K562 (cell line): ENCODE data around the gene HLF. TPM values are rescaled to one million over a fixed set of nuclear protein-coding genes. Genes with fewer than 3 reads are reported as not detected.

Source experiments
- CBFA2T2 ChIP-seq: fragments of 450-650 bp; conservative IDR thresholded peaks from 2 replicates; pipeline ENCODE4 v1.6.1; 2017; ENCODE audit warnings: mild to moderate bottlenecking
- KAT7 ChIP-seq: sonication (generic); formaldehyde crosslinking; IDR thresholded peaks from 2 replicates; pipeline ENCODE4 v1.8.0; 2022; ENCODE audit warnings: missing genetic modification reagents, mild to moderate bottlenecking, borderline replicate concordance
- KDM2B ChIP-seq: fragments of 250-450 bp; sonication (Bioruptor Pico); IDR thresholded peaks from 2 replicates; pipeline ENCODE4 v1.8.0; 2021; ENCODE audit warnings: mild to moderate bottlenecking, moderate library complexity
- MBD2 ChIP-seq: sonication (generic); IDR thresholded peaks from 2 replicates; pipeline ENCODE4 v1.6.1; 2016; ENCODE audit warnings: low read depth, borderline replicate concordance
- MYBL2 ChIP-seq, 2 experiments: fragments of 450-650 bp in 1 of 2; sonication (generic) in 1 of 2; formaldehyde crosslinking in 1 of 2; IDR thresholded peaks; 2 replicates each; pipeline versions ENCODE4 v1.6.1 to v1.8.1; 2017 to 2022; ENCODE audit warnings: borderline replicate concordance in 1 of 2, inconsistent platforms in 1 of 2, low read depth in 1 of 2, mild to moderate bottlenecking in 1 of 2, missing genetic modification reagents in 1 of 2, moderate library complexity in 1 of 2
- POLR2AphosphoS5 ChIP-seq: IDR thresholded peaks from 2 replicates; pipeline ENCODE4 v1.6.1; 2011; ENCODE audit warnings: mild to moderate bottlenecking, low read depth, low read length, moderate library complexity; ENCODE audit not compliant: control insufficient read depth, insufficient read depth
- PTBP1 ChIP-seq: fragments of 200-400 bp; formaldehyde crosslinking; IDR thresholded peaks from 2 replicates; pipeline ENCODE4 v1.6.1; 2017; ENCODE audit warnings: low read depth, low read length
- TOE1 ChIP-seq, 2 experiments: fragments of 450-650 bp in 1 of 2; sonication (generic) in 1 of 2; formaldehyde crosslinking in 1 of 2; IDR thresholded peaks; 2 replicates each; pipeline versions ENCODE4 v1.7.1 to v1.8.0; 2016 to 2022; ENCODE audit warnings: borderline replicate concordance in 2 of 2, mild to moderate bottlenecking in 2 of 2, antibody characterized with exemption in 1 of 2, inconsistent platforms in 1 of 2, low read depth in 1 of 2, missing genetic modification reagents in 1 of 2, moderate library complexity in 1 of 2
- ZFPM2 ChIP-seq: fragments of 250-450 bp; sonication (Bioruptor Pico); IDR thresholded peaks from 2 replicates; pipeline ENCODE4 v1.5.1; 2022; ENCODE audit warnings: mild to moderate bottlenecking
- ZNF586 ChIP-seq: fragments of 450-650 bp; formaldehyde crosslinking; conservative IDR thresholded peaks from 2 replicates; pipeline ENCODE4 v1.4.0; 2020; ENCODE audit warnings: mild to moderate bottlenecking, moderate library complexity
- polyA plus RNA-seq, 8 experiments: library from polyadenylated mRNA; depleted of rRNA in 4 of 8; stranded (reverse) in 5 of 8; unstranded in 3 of 8; fragments of >200 nt; fragmentation: Nextera tagmentation in 2 of 8; fragmentation: Illumina TruSeq in 1 of 8; extraction: Ambion mirVana in 2 of 8; extraction: Trizol in 1 of 8; gene quantifications; 2 replicates each; pipeline versions ENCODE4 v1.2.1 to v1.2.3, GENCODE V29; 2011 to 2014; ENCODE audit warnings: inconsistent platforms in 1 of 8, missing spikeins in 1 of 8
- total RNA-seq, 7 experiments: library from RNA; depleted of rRNA in 6 of 7; stranded (reverse); fragments of >200 nt in 6 of 7; fragmentation: Illumina TruSeq in 2 of 7; extraction: Trizol in 2 of 7; gene quantifications; 2 replicates each; pipeline versions ENCODE4 v1.2.1 to v1.2.3, GENCODE V29; 2011 to 2021; ENCODE audit warnings: low replicate concordance in 1 of 7
- TF ChIP-seq, protein P1 (sequence below): fragments of 450-650 bp; IDR thresholded peaks from 2 replicates; pipeline ENCODE4 v1.6.1; 2018; ENCODE audit not compliant: partially characterized antibody
- TF ChIP-seq, protein P2 (sequence below): fragments of 250-450 bp; sonication (Bioruptor Pico); IDR thresholded peaks from 2 replicates; pipeline ENCODE4 v1.9.0; 2021; ENCODE audit warnings: mild to moderate bottlenecking, inconsistent platforms
- TF ChIP-seq, protein P3 (sequence below): fragments of 200-400 bp; formaldehyde crosslinking; IDR thresholded peaks from 2 replicates; pipeline ENCODE4 v1.6.1; 2017; ENCODE audit warnings: mild to moderate bottlenecking, low read depth, low read length, moderate library complexity
- TF ChIP-seq, protein P4 (sequence below): sonication (generic); formaldehyde crosslinking; IDR thresholded peaks from 2 replicates; pipeline ENCODE4 v1.8.0; 2022; ENCODE audit warnings: missing genetic modification reagents, mild to moderate bottlenecking, moderate library complexity, borderline replicate concordance
- TF ChIP-seq, protein P5 (sequence below): sonication (generic); formaldehyde crosslinking; IDR thresholded peaks from 2 replicates; pipeline ENCODE4 v1.9.0; 2022; ENCODE audit warnings: mild to moderate bottlenecking, missing genetic modification reagents

The HLF gene
- total and polyA plus RNA-seq, 9 of the 15 experiments (the other 6 are each of a cell fraction or from before 2014, with no cell fraction given), result 0.03 to 0.24 (median 0.09) TPM

DNA sequence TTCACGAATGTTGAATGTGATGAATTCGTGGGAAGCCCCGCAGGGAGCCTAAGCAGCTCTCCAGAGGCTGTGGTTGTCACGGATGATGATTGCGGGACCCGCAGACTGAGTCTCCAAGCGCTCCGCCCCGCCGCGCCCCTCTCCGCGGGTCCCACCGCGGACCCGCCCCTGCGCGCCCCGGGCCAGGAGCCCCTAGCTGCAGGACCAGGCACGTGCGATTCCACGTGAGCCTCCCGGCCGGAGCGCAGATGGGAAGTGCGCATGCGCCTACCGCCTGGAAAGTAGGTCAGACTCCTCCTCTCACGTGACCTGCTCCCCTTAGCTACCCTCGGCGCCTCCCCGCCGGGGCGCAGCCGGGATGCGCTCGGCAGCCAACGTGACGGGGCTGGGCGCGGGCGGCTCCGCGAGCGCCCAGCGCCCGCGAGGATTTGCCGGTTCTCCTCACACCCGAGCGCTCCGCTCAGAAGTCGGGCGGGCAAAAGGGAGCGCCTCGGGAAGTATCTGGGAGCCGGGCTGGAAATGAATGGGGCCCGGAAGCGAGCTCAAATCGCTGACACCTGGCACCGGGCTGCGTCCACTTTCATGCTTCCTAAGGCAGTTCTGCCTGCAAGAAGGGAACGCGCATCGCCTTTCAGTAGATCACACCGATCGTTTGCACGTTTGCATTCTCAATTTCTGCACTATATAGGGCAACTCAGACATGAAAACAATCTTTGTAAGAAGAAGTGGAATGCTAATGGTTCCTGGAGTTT is 26.4 kb upstream of the HLF start (continued):
- TF ChIP-seq, protein P1, sequence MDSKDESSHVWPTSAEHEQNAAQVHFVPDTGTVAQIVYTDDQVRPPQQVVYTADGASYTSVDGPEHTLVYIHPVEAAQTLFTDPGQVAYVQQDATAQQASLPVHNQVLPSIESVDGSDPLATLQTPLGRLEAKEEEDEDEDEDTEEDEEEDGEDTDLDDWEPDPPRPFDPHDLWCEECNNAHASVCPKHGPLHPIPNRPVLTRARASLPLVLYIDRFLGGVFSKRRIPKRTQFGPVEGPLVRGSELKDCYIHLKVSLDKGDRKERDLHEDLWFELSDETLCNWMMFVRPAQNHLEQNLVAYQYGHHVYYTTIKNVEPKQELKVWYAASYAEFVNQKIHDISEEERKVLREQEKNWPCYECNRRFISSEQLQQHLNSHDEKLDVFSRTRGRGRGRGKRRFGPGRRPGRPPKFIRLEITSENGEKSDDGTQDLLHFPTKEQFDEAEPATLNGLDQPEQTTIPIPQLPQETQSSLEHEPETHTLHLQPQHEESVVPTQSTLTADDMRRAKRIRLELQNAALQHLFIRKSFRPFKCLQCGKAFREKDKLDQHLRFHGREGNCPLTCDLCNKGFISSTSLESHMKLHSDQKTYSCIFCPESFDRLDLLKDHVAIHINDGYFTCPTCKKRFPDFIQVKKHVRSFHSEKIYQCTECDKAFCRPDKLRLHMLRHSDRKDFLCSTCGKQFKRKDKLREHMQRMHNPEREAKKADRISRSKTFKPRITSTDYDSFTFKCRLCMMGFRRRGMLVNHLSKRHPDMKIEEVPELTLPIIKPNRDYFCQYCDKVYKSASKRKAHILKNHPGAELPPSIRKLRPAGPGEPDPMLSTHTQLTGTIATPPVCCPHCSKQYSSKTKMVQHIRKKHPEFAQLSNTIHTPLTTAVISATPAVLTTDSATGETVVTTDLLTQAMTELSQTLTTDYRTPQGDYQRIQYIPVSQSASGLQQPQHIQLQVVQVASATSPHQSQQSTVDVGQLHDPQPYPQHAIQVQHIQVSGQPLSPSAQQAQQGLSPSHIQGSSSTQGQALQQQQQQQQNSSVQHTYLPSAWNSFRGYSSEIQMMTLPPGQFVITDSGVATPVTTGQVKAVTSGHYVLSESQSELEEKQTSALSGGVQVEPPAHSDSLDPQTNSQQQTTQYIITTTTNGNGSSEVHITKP, result peak; percentile 72
- TF ChIP-seq, protein P2, sequence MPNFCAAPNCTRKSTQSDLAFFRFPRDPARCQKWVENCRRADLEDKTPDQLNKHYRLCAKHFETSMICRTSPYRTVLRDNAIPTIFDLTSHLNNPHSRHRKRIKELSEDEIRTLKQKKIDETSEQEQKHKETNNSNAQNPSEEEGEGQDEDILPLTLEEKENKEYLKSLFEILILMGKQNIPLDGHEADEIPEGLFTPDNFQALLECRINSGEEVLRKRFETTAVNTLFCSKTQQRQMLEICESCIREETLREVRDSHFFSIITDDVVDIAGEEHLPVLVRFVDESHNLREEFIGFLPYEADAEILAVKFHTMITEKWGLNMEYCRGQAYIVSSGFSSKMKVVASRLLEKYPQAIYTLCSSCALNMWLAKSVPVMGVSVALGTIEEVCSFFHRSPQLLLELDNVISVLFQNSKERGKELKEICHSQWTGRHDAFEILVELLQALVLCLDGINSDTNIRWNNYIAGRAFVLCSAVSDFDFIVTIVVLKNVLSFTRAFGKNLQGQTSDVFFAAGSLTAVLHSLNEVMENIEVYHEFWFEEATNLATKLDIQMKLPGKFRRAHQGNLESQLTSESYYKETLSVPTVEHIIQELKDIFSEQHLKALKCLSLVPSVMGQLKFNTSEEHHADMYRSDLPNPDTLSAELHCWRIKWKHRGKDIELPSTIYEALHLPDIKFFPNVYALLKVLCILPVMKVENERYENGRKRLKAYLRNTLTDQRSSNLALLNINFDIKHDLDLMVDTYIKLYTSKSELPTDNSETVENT (CRISPR knock-in tag), result no peak
- TF ChIP-seq ZNF586 (no peak), PTBP1 (no peak), MBD2 (no peak), KDM2B (CRISPR knock-in tag) (no peak), ZFPM2 (no peak), CBFA2T2 (peak; percentile 43; the same call in 1 of the 2 replicates), KAT7 (no peak), TOE1 (IDR thresholded peaks at IDR 0.05; ENCODE audit: borderline replicate concordance) (peak; percentile 89; the same call in 1 of the 2 replicates), TOE1 (CRISPR knock-in tag; IDR thresholded peaks at IDR 0.05; ENCODE audit: borderline replicate concordance, low read depth) (no peak), POLR2AphosphoS5 (no peak), MYBL2 (IDR thresholded peaks at IDR 0.05; ENCODE audit: low read depth) (no peak), MYBL2 (CRISPR knock-in tag; IDR thresholded peaks at IDR 0.05; ENCODE audit: borderline replicate concordance) (no peak)
- TF ChIP-seq, protein P3, sequence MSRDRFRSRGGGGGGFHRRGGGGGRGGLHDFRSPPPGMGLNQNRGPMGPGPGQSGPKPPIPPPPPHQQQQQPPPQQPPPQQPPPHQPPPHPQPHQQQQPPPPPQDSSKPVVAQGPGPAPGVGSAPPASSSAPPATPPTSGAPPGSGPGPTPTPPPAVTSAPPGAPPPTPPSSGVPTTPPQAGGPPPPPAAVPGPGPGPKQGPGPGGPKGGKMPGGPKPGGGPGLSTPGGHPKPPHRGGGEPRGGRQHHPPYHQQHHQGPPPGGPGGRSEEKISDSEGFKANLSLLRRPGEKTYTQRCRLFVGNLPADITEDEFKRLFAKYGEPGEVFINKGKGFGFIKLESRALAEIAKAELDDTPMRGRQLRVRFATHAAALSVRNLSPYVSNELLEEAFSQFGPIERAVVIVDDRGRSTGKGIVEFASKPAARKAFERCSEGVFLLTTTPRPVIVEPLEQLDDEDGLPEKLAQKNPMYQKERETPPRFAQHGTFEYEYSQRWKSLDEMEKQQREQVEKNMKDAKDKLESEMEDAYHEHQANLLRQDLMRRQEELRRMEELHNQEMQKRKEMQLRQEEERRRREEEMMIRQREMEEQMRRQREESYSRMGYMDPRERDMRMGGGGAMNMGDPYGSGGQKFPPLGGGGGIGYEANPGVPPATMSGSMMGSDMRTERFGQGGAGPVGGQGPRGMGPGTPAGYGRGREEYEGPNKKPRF, result no peak
- TF ChIP-seq, protein P4, sequence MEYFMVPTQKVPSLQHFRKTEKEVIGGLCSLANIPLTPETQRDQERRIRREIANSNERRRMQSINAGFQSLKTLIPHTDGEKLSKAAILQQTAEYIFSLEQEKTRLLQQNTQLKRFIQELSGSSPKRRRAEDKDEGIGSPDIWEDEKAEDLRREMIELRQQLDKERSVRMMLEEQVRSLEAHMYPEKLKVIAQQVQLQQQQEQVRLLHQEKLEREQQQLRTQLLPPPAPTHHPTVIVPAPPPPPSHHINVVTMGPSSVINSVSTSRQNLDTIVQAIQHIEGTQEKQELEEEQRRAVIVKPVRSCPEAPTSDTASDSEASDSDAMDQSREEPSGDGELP (CRISPR knock-in tag), result peak; percentile 55; the same call in 1 of the 2 replicates
- TF ChIP-seq, protein P5, sequence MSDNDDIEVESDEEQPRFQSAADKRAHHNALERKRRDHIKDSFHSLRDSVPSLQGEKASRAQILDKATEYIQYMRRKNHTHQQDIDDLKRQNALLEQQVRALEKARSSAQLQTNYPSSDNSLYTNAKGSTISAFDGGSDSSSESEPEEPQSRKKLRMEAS (CRISPR knock-in tag), result peak; percentile 95
